Stimulated activated CD4-positive, alpha-beta T cell treated with anti-CD3 and anti-CD28 coated beads, Interleukin-4, amount 100 ng/mL, for 4 hours (primary cell): Measurements from ENCODE around the gene TMCC1.
"Not testable (repeated sequence)": the region's sequence is repeated elsewhere in the genome, so short reads cannot be mapped to it uniquely, and the experiment has no call there.

Experiments used
- DNase-seq, 2 experiments: peaks; one replicate each; pipeline ENCODE4 v3.0.0-alpha.2; 2020

TMCC1 gene

GRCh38 chr3:129834580-129834979 is 58.9 kb downstream of the TMCC1 start:
- no peak for DNase-seq

DNA sequence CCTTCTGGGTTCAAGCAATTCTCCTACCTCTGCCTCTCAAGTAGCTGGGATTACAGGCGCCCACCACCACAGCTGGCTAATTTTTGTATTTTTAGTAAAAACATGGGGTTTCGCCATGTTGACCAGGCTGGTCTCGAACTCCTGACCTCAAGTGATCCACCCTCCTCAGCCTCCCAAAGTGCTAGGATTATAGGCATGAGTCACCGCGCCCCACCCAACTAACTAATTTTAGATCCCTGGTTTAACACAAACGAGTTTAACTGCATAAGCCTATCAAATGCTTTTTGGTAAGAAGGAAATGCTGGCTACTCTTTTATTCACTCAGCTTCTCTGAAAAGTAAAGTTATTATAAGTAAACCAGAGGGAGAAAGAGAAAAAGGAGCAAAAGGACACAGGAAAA is 61.6 kb downstream of the TMCC1 start:
- not testable (repeated sequence) for DNase-seq

DNA sequence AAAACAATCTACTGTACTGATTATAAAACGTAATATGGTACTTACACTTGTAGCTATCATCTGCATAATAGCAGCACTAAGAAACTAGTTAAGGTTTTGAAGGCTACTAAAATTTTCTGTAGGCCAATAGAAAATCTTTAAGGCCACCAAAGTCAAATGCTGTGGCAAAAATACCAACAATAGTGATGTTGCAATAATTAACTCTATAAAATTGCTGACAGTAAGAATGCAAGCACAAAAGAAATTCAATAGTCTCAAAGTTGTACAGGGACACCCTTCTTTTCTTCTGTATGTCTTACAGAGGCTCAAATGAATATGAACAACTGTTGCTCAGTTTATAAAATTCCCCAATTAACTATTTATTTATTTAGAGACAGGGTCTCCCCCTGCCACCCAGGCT is 62.0 kb downstream of the TMCC1 start:
- no peak for DNase-seq

DNA sequence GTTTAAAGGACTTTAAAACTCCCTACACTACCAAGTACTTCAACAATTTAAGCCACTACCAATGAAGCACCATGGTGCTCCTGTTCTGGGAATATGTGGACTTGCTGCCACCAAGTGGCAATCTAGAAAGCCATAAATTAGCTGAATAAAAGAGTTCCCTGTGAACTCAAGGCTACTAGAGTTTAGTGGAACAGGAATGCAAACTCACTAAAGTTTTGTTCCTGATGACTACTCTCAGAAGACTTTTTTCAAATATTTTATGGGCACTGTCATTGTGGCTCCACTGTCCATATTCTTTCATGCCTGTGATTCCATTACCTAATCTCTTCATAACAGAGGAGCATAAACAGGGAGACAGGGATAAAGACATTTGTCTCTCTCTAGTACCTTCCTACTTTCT is 63.9 kb downstream of the TMCC1 start:
- peak in 1 of 2 experiments; percentile 5 for DNase-seq

DNA sequence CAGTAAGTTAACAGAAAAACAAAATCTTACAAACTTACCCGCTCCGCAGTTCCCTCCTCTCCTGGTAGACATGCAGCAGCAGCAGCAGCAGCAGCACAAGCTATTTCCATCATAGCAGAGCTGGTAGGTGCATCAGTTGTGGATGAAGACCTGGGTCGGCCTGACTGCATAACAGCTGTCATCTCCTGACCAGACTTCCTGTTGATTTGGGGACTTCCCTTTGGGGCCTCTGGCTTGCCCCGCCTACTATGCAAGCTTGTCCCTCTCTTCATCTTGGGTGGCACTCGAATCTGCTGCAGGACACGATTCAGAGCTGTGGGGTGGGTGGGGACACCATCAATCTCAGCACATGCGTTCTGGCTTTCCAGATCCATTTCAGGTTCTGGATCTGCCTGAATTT is 65.7 kb downstream of the TMCC1 start:
- peak in 1 of 2 experiments; percentile 3 for DNase-seq

DNA sequence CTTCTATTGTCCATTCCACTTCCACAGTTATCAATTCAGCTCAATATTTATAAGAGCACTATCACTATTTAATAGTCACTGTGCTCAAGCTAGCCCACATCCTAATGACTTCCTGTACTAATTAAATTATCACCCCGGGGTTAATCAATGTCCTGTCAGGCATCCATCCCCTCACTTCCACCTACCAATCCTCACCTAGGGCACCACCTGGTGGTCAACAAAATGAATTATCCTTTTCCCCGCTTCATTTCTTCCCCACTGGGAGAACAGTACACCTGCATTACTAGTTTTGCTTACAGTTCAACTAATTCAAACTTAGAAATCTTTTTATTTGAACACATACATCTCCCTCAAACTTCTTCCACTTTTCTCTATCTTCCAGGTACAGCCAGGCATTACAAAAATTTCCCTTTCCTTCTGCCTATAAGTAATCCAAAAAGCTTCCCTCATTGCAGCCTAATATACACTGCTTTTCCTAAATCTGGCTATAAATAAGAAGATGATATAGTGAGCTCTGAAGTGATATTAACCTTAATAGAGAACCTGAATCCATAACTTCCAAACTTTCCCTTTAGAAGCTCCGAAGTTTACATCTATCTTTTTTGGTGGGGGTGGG is 68.5 kb downstream of the TMCC1 start:
- peak in 1 of 2 experiments; percentile 17 for DNase-seq

- DNase-seq, result no peak
These were observed 70.8 kb downstream of the TMCC1 start for GRCh38 chr3:129822679-129823078.

- no peak for DNase-seq
These were observed 71.3 kb downstream of the TMCC1 start for GRCh38 chr3:129822241-129822640.

- DNase-seq, result no peak
These were observed 72.9 kb downstream of the TMCC1 start for GRCh38 chr3:129820587-129820986.

- no peak for DNase-seq
These were observed 80.9 kb downstream of the TMCC1 start for GRCh38 chr3:129812589-129812988.

GRCh38 chr3:129809297-129809696 is 84.2 kb downstream of the TMCC1 start:
- no peak for DNase-seq

DNA sequence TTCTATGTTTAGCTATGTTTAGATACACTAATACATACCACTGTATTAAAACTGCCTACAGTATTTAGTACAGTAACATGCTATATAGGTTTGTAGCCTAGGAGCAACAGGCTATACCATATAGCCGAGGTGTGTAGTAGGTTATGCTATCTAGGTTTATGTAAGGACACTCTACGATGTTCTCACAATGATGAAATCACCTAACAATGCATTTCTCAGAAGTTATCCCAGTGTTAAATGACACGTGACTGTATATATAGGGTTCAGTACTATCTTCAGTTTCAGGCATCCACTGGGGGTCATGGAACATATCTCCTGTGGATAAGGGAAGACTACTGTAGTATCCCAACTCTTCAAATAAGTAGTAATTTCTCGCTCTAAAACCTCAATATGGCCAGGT is 97.4 kb downstream of the TMCC1 start:
- no peak for DNase-seq

DNA sequence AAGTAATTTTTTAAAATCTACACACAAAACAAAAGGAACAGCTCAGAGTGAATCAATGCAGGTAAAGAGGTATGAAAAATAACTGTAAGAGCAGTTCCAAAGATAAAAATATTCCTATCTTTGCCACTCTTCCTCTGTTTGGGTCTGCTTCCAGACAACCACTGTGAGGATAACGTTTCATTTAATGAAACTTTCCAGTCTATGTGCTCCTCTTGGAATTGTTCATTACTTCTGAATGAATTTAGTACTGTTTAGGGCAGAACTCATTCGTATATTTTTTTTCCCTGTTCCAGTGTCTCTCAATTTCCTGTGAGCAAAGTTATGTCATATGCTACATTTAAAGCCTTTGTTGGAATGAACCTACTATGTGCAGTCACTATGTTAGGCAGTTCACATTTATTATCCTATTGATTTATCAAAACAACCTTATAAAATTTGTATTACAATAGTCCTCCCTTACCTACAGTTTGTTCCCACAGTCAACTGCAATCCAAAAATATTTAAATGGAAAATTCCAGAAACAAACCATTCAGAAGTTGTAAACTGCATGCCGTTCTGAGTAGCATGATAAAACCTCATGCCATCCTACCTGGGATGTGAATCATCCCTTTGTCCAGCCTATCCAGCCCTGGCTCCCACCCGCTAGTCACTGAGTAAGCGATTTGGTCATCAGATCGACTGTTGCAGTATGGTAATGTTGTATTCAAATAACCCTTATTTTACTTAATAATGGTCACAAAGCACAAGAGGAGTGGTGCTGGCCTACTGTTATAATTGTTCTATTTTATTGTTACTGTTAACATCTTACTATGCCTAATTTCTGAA is 98.1 kb downstream of the TMCC1 start:
- no peak for DNase-seq

DNA sequence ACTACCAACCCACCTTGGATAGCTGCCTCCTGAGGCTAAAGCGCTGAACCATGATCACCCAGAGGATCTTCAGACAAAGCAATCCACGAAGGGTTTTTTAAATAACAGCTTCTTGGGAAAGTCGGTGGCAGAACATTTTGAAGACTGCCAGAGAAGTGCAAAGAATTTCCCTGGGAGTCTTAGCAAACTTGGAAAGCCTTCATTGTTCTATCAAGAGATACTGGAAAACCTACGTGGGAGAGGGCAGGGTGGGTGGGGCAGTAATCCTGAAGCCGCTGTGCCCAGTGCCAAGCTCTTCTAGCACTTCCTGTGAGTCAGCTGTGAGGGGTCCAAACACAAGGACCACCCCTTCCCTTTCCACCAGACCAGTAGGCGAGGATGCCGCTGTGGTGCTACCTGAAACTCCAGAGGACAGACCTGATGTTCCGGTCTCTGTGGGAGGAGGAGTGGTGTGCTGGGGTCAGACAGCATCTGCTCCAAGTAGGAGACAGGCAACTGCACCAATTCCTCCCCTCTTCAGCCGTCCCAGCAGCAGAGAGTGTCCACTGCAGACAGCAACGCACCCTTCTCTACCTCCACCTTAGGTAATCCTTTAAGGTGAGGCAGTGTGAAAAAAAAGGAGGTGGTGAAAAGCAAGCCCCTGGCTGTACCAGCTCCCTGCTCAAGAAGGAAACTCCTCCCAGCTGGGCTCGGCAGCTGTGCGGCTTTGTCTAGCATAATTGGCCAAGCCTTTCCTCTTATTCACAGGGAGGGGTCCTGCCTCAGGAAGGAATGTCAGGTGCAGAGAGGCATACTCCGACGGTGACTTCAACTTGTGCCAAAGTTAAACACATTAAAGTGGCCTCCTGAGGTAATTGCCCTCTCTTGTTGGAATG is 99.0 kb downstream of the TMCC1 start:
- DNase-seq, result no peak

- DNase-seq, result no peak
These were observed 99.6 kb downstream of the TMCC1 start for GRCh38 chr3:129793942-129794310.

DNA sequence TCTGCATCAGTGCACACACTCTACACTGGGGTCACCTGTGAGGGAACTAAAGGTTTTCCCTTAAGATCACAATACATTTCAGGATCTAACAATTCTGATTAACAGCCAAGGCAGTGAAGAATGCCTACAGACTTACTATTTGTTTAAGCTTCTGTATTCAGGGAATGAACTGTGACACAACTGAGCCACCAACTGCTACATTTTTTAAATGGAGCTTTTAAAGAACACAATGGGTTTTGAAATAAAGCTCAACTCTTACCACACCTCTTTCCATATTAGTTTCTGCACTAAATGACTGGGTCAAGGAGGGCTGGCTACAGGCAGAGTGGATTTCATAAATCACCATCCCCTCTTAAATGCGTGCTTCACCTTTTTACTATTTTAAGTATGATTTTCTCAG is 100.2 kb downstream of the TMCC1 start:
- DNase-seq, result no peak

DNA sequence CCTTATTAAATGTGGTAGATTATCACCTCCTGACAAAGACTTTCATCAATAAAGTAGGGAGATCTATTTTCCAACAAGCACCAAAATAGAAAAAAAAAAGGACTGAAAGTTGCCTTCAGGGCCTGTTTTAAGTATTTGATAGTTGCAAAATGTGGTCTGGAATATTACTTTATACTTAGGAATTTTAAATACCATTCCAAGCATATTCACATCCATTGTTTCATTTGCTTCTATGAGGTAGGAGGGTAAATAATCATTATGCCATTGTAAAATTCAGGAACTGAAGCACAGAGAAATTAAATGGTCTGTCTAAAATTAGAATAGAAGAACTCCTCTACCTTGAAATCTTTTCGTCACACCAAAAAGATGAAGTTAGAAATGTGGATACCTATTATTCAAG is 110.0 kb downstream of the TMCC1 start:
- DNase-seq, result no peak

- no peak for DNase-seq
These were observed 114.6 kb downstream of the TMCC1 start for GRCh38 chr3:129778871-129779270.

- no peak for DNase-seq
These were observed 115.7 kb downstream of the TMCC1 start for GRCh38 chr3:129777806-129778205.

- no peak for DNase-seq
These were observed 117.6 kb downstream of the TMCC1 start for GRCh38 chr3:129775870-129776269.

GRCh38 chr3:129773691-129774663 is 119.5 kb downstream of the TMCC1 start:
- DNase-seq, result no peak

DNA sequence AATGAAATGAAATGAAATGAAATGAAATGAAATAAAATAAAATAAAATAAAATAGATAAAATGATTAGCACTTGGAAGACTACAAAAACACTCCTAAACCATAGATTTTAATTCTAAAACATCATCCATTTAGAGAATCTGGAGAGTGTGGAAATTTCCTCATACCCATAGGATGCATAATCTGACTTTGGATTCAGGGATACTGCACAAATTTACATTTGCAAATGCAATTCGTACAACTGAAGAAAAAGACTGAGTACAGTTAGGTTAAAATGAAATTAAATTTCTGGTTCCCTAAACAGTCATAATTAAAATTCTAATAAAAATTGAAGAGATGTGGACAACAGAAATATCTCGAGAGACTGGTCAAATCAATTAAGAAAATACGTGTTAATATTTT is 122.9 kb downstream of the TMCC1 start:
- DNase-seq, result no peak
